Right renal pelvis (tissue), 4 donors: Measurements from ENCODE around the gene SPI1. TPM values are rescaled to one million over a fixed set of nuclear protein-coding genes. Genes with fewer than 3 reads are reported as not detected.
"Not testable (repeated sequence)": the region's sequence is repeated elsewhere in the genome, so short reads cannot be mapped to it uniquely, and the experiment has no call there.

Source experiments
- DNase-seq, 4 donors: peaks; one replicate each; pipeline ENCODE4 v3.0.0-alpha.2; 2013; ENCODE audit warnings: low read depth in 4 of 4, low spot score in 3 of 4, missing footprints in 1 of 4
- polyA plus RNA-seq, 4 donors: library from polyadenylated mRNA; unstranded; fragments of 120-200 nt; gene quantifications; one replicate each; pipeline ENCODE4 v1.2.1, GENCODE V29; 2013; ENCODE audit not compliant: insufficient read length in 4 of 4

The SPI1 gene
- polyA plus RNA-seq, 4 donors, result 2.7 to 3.7 (median 3.4) TPM

DNA sequence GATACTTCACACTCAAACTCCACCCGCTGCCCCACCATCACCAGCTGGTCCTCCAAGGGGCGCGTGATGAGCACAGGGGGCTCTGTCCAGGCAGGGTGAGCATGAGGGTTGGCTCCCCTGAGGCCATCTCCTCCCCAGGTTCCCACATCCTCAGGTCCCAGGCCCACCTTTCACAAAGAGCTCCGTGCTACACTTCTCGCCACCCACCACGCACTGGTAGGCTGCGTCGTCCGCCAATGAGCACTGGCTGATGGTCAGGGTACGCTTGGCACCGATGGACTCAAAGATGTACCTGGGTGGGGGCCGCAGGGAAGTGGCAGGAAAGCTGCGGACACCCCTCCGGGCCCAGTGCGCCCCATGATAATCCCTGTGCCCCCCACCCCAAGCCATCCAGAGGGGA, 35.5 kb downstream of the SPI1 start:
- DNase-seq, result no peak

DNA sequence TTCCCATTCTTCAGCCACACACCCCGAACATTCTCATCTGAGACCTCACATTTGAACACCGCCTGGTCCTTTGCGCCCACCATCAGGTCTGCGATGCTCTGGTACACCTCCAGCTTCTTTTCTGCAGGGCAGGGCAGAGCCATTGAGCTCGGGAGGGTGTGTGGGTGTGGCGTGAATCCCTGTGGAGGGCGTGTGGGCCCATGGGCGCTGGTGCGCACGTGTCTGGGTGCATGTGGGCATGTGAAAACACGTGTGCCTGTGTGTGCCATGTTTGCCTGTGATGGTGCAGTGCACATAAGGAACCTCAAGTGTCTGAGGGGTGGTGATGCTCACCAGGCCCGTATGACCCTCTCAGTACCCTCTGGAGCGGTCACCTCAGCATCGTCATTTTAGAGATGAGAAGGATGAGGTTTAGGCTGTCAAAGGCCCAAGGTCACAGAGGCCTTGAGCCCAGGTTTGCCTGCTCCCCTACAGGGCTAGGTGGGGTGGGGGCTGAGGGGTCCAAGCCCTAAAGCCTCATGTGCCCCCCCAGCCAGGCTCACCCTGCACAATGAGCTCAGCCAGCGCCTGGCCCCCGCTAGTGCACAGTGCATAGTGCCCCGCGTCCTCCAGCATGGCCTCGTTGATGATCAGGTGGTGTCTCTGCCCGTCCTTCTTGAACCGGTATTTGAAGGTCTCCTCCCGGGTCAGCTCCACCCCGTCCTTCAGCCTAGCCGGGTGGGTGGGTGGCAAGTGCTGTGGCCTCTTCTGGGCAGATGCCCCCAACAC, 36.1 kb downstream of the SPI1 start:
- no peak for DNase-seq

DNA sequence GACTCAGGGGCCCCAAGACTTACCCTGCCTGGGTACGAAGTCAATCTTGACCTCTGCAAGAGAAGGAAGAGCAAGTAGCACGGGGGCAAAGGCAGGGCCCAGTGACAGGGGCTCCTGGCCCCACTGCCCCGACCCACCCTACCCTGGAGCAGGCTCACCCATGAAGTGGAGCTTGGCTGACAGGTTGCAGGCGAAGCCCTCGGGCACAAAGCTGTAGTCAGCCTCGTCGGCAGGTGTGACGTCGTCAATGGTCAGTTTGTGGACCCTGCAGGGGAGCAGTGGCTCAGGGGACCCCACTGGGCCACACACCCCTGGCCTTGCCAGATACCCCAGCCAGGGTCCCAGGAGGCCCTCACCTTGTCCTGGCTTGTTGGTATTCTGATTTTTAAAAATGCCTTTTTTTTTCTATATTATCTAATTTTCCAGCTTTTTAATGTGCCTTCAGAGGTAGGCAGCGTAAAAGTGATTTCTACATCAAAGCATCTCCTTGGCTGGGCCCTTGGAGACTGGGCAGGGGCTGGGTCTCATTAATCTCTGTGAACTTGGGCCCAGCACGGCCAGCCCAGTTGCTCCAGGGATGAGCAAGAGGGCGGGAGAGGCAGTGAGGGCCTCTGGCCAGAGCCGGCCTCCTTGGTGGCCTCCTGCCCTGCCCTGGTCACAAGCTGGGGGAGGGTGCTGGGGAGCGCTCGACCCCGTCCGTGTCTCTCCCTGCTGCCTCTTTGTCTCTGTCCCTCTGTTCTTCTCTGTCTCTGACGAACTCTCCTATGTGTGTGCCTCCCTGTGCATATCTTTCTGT, 37.2 kb downstream of the SPI1 start:
- DNase-seq, result no peak

DNA sequence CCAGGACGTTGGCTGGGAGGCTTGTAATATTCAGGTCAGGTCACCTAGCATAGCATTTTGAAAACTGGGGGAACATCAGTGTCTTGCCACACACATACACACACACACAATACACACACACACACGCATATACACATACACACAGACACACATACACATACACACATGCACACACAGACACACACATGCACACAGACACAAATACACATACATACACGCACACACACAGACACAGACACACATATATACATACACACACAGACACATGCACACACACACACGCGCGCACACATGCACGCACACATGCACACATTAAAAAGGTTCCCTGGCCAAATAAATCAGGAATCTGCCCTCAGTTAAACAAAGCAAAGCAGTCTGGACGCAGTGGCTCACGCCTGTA, 38.3 kb downstream of the SPI1 start:
- DNase-seq, result no peak

DNA sequence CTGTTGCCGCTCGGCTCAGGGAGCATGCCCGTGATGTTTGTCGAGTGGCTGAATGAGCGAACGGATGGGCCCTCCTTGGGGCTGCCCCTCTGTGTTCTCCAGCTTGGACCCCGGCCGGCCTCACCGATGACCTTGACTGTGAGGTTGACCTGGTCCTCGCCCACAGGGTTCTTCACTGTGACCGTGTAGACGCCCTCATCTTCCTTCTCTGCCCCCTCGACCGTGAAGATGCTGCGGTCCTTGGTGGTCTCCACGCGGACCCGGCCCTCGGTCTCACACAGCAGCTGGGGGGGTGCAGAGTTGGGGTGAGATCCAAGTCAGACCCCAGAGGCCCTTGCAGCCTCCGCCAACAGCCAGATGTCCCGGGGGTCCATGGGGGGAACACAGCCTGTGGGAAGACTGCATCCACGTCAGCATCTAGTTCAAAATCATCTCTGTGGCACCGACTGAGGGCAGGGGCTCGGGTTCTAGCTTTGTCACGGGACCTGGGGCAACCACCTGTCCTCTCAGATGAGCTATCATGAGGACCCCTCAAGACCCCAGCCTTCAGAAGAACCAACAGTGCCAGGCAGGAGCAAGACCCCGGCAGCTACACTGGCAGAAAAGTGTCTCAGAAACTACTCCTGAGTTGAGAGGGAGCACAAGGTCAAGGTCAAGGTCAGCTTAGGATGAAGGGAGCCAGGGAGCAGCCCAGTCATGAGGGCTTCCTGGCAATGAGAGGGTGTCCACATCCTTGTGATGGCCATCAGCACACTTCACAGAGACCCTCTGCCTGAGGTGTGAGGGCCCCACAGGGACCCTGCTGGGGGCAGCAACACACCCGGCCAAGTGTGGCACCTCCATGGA, 39.7 kb downstream of the SPI1 start:
- no peak for DNase-seq

DNA sequence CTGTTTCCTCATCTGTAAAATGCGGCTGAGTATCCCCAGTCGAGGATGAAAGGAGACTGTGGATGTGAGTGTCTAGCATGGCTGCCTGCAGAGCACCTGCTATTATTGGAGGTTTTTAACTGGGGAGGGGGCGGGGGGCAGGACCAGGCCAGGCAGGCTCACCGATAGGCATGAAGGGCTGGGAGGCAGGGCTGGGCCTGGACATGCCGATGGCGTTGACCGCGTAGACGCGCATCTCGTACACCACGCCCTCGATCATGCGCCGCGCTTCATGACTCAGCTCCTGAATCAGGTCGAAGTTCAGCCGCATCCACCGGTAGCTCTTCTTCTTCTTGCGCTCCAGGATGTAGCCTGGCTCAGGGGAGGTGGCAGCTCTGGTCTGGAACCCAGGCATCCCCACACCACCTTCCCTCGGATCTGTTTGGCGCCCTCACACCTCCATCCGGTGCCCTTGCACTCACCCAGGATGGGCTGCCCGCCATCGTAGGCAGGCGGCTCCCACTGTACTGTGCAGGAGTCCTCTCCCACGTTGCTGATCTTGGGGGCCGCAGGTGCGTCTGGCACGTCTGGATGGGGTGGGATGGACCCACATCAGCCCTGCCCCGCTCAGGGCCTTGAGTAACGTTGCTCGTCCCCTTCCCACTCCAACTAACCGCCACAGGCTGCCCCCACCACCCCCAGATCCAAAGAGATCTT, 41.0 kb downstream of the SPI1 start:
- DNase-seq, result no peak

DNA sequence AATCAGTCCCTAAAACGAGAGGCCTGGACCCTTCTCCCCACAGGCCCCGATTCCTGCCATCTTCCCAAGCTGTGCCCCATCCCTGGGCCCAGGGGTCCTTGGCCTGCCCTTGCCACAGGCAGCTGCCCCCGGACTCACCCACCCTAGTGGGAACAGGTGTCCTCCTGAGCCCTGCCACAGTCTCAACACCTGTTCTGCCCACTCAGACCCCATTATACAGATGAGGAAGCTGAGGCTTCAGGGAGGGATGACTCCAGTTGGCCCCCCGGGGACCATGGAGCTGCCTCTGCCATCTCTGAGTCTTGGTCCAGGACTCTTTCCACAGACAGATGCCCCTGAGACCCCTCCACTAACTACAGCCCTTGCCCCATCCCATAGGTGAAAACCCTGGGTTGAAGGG, 41.8 kb downstream of the SPI1 start:
- DNase-seq, result no peak

DNA sequence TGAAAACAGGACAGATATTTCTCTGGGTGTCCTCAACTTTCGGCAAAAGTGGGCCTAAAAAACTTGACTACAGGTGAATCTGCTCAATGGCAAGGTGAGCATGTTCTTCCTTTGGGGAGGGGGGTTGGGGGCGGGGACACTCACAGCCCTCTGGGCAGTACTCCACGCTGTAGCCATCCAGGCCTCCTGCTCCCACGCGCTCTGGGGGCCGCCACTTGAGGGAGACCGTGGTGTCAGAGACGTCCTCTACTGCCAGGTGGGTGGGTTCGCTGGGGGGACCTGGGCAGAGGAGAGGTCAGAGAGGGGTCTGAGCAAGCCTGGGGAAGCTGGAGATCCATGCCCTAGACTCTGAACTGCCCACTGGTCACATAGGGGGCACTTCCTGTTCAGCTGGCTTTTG, 42.6 kb downstream of the SPI1 start:
- no peak for DNase-seq

DNA sequence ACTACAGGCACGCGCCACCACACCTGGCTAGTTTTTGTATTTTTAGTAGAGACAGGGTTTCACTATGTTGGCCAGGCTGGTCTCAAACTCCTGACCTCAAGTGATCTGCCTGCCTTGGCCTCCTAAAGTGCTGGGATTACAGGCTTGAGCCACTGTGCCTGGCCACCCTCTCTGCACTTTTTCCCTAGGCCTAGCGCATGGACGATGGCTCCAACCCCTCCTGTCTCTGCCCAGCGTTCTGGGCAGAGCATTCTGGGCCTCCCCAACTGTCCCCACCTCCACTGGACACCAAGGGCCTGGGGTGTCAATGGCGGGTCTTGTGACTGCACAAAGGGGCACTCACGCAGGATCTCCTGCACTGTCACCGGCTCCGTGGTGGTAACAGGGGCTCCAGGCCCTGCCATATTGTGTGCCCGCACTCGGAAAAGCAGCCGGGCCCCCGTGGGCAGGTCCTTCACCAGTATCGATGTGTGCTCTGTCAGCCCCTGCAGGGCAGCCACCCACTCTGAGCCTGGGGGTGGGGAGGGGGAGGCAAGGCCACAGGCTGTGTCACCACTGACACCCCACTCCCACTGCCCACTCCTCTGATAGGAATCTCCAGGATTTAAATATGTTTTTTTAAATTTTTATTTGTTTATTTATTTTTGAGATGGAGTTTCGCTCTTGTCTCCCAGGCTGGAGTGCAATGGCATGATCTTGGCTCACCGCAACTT, 43.5 kb downstream of the SPI1 start:
- not testable (repeated sequence) for DNase-seq

DNA sequence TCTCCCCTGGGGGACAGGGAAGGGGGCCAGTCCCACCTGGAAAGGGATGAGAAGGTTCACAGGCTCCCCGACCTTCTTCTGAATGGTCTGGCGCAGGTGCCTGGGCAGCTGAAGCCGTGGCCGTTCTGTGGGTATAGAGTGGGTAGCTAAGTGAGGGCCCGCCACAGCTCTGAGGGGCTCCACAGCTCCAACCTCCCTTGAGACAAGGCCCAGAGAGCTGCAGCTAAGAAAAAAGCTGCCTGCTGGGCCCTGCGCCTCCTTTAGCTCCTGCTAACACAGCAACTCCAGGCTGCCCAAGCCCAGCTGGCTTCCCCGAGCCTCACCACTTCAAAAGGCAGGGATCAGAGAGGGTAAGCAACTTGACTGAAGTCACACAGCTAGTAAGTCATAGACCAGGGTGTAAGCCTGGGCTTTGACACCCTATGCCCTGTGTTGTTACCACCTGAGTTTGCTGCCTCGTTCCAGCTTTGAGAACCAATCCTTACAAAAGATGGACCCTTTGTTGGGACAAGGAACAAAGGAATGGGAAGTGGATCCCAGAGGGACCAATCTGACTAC, 44.4 kb downstream of the SPI1 start:
- DNase-seq, result no peak

DNA sequence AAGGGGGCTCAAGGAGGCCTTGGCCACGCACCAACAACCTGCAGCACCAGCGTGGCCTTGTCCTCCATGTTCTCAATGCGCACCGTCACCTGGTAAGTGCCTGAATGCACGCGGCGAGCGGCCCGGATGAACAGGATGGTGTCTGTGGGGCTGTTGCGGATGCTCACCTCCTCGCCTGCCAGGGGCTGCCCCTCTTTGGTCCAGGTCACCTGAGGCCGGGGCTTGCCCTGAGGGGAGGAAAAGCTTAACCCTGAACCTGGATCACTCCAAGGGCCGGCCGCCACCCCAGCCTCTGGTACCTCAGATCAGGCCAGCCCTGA, 44.9 kb downstream of the SPI1 start:
- DNase-seq, result no peak

DNA sequence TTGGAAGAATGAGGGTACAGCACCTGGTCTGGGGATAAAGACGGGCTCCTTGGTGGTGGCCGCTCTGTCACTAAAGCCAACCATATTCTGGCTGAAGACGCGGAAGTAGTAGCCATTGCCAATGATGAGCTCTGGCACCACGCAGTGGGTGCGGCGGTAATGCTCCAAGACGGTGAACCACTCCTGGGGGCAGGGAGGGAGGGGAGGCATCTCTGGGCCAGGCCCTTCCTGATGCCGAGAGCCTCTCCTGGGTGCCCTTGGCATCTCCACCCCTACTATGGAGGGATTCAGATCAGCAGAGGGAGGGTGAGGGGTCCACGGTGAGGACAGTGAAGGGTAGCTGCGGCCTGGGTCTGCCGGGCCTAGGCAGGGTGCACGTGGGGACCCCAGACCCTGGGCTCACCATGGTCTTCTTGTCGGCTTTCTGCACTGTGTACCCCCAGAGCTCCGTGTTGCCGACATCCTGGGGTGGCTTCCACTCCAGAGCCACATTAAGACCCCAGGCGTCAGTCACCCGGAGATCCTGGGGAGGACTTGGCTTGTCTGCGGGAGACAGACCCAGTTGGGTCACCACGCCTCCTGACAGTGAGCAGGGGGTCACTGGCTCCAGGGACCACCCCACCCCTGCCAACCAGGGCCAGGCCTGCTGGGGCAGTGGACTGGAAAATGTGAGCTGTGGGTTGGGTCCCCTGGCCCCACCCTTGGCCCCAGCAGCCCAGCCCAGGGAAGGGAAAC, 45.4 kb downstream of the SPI1 start:
- no peak for DNase-seq

DNA sequence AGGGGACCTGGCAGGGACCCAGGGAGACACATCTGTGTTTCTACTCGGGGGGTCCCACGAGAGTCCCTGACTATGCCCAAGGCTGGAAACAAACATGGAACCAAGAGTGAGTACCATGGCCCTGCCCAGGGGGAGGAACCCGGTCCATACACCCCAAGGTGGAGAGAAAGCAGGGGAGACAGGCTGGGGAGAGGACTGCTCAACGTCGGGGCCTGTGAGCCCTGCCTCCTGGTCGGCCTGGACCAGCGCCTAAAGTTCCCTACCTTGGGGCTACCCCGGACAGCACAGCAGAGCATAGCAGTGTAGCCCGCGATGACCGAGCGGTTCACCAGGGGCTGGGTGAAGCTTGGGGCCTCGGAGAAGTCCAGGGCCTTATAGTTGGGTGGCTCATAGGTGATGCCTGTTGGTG, 46.0 kb downstream of the SPI1 start:
- no peak for DNase-seq

DNA sequence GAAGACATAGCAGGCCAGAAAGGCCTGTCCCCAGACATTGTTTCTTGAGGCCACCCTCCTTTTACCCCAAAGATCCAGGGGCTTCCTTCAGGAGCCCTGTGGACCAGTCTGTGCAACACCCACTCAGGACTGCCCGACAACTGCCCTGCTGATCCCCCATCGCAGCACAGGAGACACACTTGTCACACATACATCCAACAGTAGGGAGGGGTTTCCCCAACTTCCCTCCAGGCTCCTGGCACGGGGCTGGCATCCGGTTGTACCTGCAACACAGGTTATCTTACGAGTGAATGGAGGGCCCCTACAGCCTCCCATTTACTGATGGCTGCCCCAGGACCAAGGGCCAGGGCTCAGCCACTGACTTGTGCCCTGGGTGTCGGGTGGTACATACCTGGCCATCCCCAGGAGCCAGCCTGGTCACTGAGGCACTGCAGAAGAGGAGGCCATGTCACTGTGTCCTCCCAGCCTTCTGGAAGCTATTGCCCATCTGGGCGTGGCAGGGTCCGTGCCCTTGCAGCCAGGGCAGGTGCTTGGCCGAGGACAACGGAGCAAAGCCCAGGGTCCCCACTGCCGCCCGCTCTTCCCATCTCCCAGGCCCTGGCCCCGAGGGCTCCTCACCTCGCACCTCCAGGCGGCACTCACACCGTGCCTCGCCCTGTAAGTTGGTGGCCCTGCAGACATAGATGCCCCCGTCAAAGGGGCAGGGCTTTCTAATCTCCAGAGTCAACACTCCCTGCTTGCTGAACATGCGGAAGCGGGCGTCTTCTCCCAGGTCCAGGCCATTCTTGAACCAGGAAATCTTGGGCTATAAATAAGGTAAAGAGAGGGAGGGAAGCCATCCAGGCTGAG, 46.7 kb downstream of the SPI1 start:
- no peak for DNase-seq

DNA sequence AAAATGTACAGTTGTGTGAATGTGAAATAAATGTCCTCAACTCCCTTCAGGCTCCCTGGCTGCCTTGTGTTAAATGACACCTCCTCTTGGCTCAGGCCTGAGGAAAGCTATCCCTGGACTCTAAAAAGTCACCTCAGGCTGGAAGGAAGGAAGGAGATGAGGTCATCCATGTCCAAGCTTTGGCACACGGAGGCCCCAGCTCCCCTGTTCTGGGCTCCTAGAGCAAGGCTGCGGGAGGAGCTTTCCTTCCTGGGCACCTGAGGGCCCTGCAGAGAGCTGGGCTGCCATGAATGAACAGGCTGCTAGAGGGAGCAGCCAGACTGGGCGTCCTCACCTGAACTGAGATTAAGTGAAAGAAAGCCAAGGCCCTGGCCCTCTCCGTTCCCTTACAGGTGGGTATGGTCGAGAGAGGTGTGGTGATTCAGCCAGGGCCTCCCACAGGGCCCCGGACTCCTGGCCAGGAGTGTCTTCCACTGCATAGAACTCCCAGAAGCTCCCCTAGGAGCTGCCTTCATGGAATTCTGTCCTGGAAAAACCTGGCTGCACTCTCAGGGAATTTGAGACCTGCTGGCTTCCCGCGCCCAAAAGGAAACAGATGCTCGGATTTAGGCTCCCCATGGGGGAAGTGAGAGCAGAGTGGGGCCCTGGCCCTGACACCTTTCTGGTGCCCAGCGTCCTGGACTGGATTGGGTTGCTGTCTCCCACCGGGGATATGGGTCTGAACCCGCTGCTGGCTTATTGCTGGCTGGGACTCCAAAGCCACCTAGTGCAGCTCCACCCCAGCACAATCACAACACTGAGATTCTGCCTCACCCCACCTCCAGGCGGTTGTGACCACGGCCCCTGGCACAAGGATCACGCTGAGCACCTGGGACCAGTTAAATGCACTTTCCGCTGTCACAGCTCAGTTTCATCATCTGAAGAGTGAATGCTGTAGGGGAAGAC, 48.1 kb downstream of the SPI1 start:
- no peak for DNase-seq

DNA sequence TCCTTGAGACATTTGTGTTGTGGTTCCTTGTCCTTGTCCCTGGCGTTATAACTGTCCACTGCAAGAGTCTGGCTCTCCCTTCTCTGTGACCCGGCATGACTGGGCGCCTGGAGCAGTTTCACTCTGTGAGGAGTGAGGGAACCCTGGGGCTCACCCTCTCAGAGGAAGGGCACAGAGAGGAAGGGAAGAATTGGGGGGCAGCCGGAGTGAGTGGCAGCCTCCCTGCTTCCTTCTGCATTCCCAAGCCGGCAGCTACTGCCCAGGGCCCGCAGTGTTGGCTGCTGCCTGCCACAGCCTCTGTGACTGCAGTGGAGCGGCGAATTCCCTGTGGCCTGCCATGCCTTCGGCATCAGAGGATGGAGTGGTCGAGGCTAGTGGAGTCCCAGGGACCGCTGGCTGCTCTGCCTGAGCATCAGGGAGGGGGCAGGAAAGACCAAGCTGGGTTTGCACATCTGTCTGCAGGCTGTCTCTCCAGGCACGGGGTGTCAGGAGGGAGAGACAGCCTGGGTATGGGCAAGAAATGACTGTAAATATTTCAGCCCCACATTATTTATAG, 48.8 kb downstream of the SPI1 start:
- DNase-seq, result no peak
